ENCODE measurements around the gene RTEL1. TPM values are rescaled to one million over a fixed set of nuclear protein-coding genes. Genes with fewer than 3 reads are reported as not detected.
"Not testable (repeated sequence)": the region's sequence is repeated elsewhere in the genome, so short reads cannot be mapped to it uniquely, and the experiment has no call there.

The RTEL1 gene
- total RNA-seq, 2 donors from 2014 or later: 7.3 to 50.4 TPM

DNA sequence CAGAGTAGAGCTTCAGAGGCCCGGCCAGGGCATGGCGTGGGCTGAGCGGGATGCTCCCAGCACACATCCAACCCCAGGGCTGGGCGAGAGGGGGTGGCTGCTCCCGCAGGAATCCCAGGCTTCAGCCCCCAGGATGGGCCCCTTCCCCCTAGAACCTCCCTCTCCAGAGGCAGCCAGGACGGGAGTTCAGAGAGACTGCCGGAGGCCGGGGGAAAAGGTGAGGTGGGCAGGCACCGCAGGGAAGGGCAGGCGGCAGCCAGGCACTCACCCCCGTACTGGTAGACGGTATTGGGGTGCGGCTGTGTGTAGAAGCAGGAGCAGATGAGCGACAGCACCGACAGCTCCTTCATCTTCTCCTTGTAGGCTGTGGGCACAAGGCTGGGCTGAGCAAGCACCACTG, 14.2 kb upstream of the RTEL1 start:
- DNase-seq: no peak
- intact Hi-C loops (cut with DNase I): no loop called here
- H3K4me1 ChIP-seq: peaks cover 9% of the 10 kb centered on the region
- H3K36me3 ChIP-seq (replicated peaks in 1 of 2; ENCODE audit: insufficient read depth in 1 of 2, low read depth in 2 of 2): no peaks in the 10 kb centered on the region
- no peaks in the 10 kb centered on the region for H3K9me3 ChIP-seq
- H3K27ac ChIP-seq: no peak overlapping the region
- ATAC-seq: no peak
- no peak overlapping the region for H3K4me3 ChIP-seq
- TF ChIP-seq, protein P1, sequence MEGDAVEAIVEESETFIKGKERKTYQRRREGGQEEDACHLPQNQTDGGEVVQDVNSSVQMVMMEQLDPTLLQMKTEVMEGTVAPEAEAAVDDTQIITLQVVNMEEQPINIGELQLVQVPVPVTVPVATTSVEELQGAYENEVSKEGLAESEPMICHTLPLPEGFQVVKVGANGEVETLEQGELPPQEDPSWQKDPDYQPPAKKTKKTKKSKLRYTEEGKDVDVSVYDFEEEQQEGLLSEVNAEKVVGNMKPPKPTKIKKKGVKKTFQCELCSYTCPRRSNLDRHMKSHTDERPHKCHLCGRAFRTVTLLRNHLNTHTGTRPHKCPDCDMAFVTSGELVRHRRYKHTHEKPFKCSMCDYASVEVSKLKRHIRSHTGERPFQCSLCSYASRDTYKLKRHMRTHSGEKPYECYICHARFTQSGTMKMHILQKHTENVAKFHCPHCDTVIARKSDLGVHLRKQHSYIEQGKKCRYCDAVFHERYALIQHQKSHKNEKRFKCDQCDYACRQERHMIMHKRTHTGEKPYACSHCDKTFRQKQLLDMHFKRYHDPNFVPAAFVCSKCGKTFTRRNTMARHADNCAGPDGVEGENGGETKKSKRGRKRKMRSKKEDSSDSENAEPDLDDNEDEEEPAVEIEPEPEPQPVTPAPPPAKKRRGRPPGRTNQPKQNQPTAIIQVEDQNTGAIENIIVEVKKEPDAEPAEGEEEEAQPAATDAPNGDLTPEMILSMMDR (IDR thresholded peaks at IDR 0.05): no peak
- no peak for TF ChIP-seq POLR2A (IDR thresholded peaks at IDR 0.05)
- 87 to 92% methylated on average over 6 to 15 of the region's 15 CpGs for WGBS, 2 donors
- H3K27me3 ChIP-seq: no peaks in the 10 kb centered on the region

DNA sequence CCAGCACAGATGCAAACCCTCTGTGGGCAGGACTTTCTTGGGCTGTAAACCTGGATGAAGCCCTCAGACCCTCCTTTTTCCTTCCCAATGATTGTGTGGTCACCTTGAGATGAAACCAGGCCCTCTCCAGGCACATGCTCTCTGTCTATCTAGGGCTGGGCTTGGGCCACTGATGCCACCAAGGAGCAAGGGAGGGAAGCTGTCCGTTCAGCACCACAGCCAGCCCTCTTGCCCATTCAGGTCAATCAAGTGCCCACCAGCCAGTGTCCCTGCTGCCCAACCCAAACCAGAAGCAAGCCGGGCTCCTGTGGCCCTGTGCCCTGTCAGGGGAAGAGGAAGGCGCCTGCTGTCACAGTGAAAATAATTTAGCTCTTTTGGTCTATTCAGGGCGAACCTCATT, 12.9 kb upstream of the RTEL1 start:
- no peak for DNase-seq
- H3K27ac ChIP-seq: no peak overlapping the region
- no peak for ATAC-seq
- H3K4me1 ChIP-seq: peaks cover 9% of the 10 kb centered on the region
- TF ChIP-seq POLR2A (IDR thresholded peaks at IDR 0.05): no peak
- TF ChIP-seq, protein P1 (IDR thresholded peaks at IDR 0.05): no peak
- no peaks in the 10 kb centered on the region for H3K36me3 ChIP-seq (replicated peaks in 1 of 2; ENCODE audit: insufficient read depth in 1 of 2, low read depth in 2 of 2)
- intact Hi-C loops (cut with DNase I): no loop called here
- no peaks in the 10 kb centered on the region for H3K9me3 ChIP-seq
- no peaks in the 10 kb centered on the region for H3K27me3 ChIP-seq
- H3K4me3 ChIP-seq: no peak overlapping the region
- 68 to 81% methylated on average over 4 of the region's 4 CpGs for WGBS, 2 donors

DNA sequence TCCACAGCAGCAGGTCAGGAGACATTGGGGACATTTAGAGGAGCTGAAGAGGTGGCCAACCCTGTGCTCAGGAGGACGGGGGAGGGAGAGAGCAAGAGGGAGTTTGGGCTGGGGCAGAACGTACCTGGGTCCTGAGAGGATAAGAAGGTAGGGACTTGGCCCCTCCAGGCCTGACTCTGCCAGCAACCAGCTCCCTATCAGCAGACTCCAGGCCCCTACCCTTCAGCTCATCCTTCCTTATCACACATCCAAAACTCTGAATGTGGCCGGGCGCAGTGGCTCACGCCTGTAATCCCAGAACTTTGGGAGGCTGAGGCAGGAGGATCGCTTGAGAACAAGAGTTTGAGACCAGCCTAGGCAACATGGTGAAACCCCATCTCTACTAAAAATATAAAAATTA, 9.9 kb upstream of the RTEL1 start:
- intact Hi-C loops (cut with DNase I): no loop called here
- H3K27me3 ChIP-seq: no peaks in the 10 kb centered on the region
- H3K4me3 ChIP-seq: no peak overlapping the region
- H3K4me1 ChIP-seq: peaks cover 17% of the 10 kb centered on the region
- no peak for ATAC-seq
- TF ChIP-seq POLR2A (IDR thresholded peaks at IDR 0.05): no peak
- TF ChIP-seq, protein P1 (IDR thresholded peaks at IDR 0.05): no peak
- H3K36me3 ChIP-seq (replicated peaks in 1 of 2; ENCODE audit: insufficient read depth in 1 of 2, low read depth in 2 of 2): no peaks in the 10 kb centered on the region
- H3K27ac ChIP-seq: no peak overlapping the region
- 88 to 90% methylated on average over 6 of the region's 6 CpGs for WGBS, 2 donors
- no peak for DNase-seq
- H3K9me3 ChIP-seq: no peaks in the 10 kb centered on the region

DNA sequence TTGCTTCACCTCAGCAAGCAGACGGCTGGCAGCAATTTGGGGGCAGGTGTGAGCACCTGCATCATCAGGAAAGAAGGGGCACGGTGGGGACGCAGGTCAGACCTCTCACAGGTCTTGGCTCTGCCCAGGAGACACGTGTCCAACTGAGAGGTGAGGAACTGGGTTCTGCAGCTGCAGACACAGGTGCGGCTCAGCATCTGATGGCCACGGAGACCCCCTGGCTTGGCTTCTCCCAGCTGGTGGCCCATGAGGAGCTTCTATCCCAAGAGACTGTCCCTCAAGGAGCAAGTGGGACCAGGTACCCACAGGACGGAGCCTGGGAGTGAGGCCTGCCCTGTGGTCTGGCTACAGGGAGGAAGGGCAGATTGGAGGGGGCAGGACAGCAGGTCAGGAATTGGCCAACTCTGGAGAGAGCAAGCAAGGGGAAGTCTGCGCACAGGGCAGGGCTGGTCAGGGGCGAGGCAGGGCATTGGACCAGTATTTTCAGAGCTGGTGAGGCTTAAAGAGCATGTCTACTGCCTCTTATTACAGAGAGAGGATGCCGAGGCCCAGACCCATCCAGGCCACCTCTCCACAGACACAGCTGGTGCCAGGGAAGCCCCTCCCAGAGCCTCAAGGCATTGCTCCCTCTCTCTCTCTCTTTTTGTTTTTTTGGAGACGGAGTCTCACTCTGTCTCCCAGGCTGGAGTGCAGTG, 9.1 kb upstream of the RTEL1 start:
- intact Hi-C loops (cut with DNase I): no loop called here
- WGBS, 2 donors: 81 to 82% methylated on average over 11 of the region's 11 CpGs

DNA sequence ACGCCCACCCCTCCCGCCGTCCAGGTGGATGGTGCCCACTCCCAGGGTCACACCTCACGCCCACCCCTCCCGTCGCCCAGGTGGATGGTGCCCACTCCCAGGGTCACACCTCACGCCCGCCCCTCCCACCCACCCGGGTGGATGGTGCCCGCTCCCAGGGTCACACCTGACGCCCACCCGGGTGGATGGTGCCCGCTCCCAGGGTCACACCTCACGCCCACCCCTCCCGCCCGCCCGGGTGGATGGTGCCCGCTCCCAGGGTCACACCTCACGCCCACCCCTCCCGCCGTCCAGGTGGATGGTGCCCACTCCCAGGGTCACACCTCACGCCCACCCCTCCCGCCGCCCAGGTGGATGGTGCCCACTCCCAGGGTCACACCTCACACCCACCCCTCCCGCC, 7.6 kb upstream of the RTEL1 start:
- H3K4me1 ChIP-seq: peaks cover 24% of the 10 kb centered on the region
- not testable (repeated sequence) for H3K36me3 ChIP-seq (replicated peaks in 1 of 2; ENCODE audit: insufficient read depth in 1 of 2, low read depth in 2 of 2); DNase-seq; ATAC-seq; H3K27me3 ChIP-seq; H3K27ac ChIP-seq; H3K4me3 ChIP-seq; H3K9me3 ChIP-seq
- 73% methylated on average over 4 of the region's 25 CpGs; no CpG with 5 or more reads in 1 of the 2 donors for WGBS, 2 donors
- intact Hi-C loops (cut with DNase I): loop anchor here (10.0 kb wide), 1 partner anchor 84 kb away; the partner anchor contains the start of genes LIME1 and SLC2A4RG

More for the DNA sequence above, 9.1 kb upstream of the RTEL1 start:
- H3K9me3 ChIP-seq: no peaks in the 10 kb centered on the region
- ATAC-seq (no peak), DNase-seq (no peak)
- peaks cover 23% of the 10 kb centered on the region for H3K4me1 ChIP-seq
- H3K27me3 ChIP-seq: no peaks in the 10 kb centered on the region
- no peak overlapping the region for H3K4me3 ChIP-seq
- no peak overlapping the region for H3K27ac ChIP-seq
- H3K36me3 ChIP-seq (replicated peaks in 1 of 2; ENCODE audit: insufficient read depth in 1 of 2, low read depth in 2 of 2): no peaks in the 10 kb centered on the region
- TF ChIP-seq, protein P1 (IDR thresholded peaks at IDR 0.05): no peak
- TF ChIP-seq POLR2A (IDR thresholded peaks at IDR 0.05): no peak

Data from body of pancreas (tissue), 4 donors.